Lower leg skin (tissue), 4 donors: ENCODE results near the gene CUL7. TPM values are rescaled to one million over a fixed set of nuclear protein-coding genes. Genes with fewer than 3 reads are reported as not detected.

Source experiments
- DNase-seq, 2 donors: peaks; one replicate each; pipeline ENCODE4 v3.0.0-alpha.2; 2019; ENCODE audit warnings: low spot score in 2 of 2
- H3K4me3 ChIP-seq: fragments of 200-600 bp; sonication (generic); 2 replicates; pipeline ENCODE4 v1.5.1; 2017; ENCODE audit warnings: mild to moderate bottlenecking, low read depth; ENCODE audit not compliant: poor library complexity, severe bottlenecking
- CTCF ChIP-seq, 3 donors: fragments of 450-650 bp; IDR thresholded peaks; one replicate each; pipeline ENCODE4 v1.5.1; 2016; ENCODE audit warnings: antibody characterized with exemption in 3 of 3, mild to moderate bottlenecking in 3 of 3, moderate library complexity in 2 of 3
- POLR2A ChIP-seq, 2 donors: fragments of 450-650 bp; IDR thresholded peaks; one replicate each; pipeline ENCODE4 v1.6.1; 2016 to 2017; ENCODE audit warnings: antibody characterized with exemption in 2 of 2, mild to moderate bottlenecking in 1 of 2, moderate library complexity in 1 of 2
- WGBS, 2 donors: methylation state at CpG; one replicate each; pipeline ENCODE4 v1.1.5; 2018; 5-methylcytosine and 5-hydroxymethylcytosine counted together
- intact Hi-C: fragments of 100-400 bp; cut with DNase I; formaldehyde crosslinking; loops from one replicate; pipeline ENCODE4 v1.15.0; 2023; ENCODE audit warnings: low total_unique reads
- total RNA-seq, 4 donors: library from RNA; depleted of rRNA; stranded (reverse); fragments of >200 nt; gene quantifications; one replicate each; pipeline ENCODE4 v1.1.0, GENCODE V29; 2016

The CUL7 gene
- total RNA-seq, 4 donors from 2014 or later, result 11.8 to 18.2 (median 13.6) TPM

DNA sequence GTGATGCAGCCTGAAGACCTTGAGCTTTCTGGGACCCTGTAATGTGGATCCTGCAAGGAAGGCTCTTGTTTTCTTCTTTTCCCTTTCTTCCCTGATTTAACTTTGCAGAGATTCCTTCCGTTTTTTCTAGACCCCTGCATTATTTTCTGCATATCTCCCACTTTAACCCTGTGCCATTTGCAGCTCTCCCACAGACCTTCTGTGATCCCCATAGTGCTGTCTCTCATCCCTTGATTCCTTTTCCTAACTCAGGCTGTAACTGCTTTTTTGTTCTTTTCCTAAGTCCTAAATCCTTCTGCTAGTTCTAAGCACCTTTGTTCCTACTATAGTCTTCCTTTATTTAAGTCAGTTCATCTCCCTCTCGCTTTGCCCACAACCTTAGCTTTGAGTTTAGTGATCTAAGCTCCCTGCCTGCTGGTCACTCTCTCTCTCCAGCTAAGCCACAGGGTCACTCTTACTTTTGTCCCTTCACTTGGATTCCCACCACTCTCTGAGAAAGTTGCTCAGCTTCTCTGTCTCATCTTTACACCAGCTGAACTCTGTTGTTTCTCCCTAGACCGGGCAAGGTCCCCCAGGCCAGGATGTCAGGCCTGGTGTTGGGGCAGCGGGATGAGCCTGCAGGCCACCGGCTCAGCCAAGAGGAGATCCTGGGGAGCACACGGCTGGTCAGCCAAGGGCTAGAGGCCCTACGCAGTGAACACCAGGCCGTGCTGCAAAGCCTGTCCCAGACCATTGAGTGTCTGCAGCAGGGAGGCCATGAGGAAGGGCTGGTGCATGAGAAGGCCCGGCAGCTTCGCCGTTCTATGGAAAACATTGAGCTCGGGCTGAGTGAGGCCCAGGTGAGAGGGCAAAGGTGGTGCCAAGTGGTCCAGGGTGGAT is 7.3 kb upstream of the CUL7 start:
- intact Hi-C loops, result no loop called here
- WGBS, 2 donors, result 89 to 92% methylated on average over 10 to 12 of the region's 12 CpGs
- DNase-seq, result no peak
- TF ChIP-seq CTCF (IDR thresholded peaks at IDR 0.05), result no peak
- TF ChIP-seq POLR2A (IDR thresholded peaks at IDR 0.05), result no peak
- no peak overlapping the region for H3K4me3 ChIP-seq

GRCh38 chr6:43060034-43060754 is 6.5 kb upstream of the CUL7 start:
- no peak for DNase-seq
- WGBS, 2 donors, result 9 to 10% methylated on average over 13 to 15 of the region's 15 CpGs
- intact Hi-C loops, result no loop called here
- H3K4me3 ChIP-seq, result peak overlapping the region; percentile 58
- TF ChIP-seq POLR2A (IDR thresholded peaks at IDR 0.05) (no peak), CTCF (IDR thresholded peaks at IDR 0.05) (no peak)

GRCh38 chr6:43059168-43060033 is 5.8 kb upstream of the CUL7 start, which contains the start of the genes KLC4 and MRPL2:
Gene KLC4 (plus strand): TSS chr6:43059631. CDS start chr6:43061336, 1,705 bp downstream.
Gene MRPL2 (minus strand): TSS chr6:43059434. CDS start chr6:43059381, 53 bp downstream.
- WGBS, 2 donors, result 1% methylated on average over 44 to 62 of the region's 64 CpGs
- DNase-seq, result peak; percentile 99 to 100
- H3K4me3 ChIP-seq, result peak within 1 kb of the TSS; percentile 94
- TF ChIP-seq POLR2A (IDR thresholded peaks at IDR 0.05) (peak in 1 of 2 donors; percentile 49), CTCF (IDR thresholded peaks at IDR 0.05) (no peak)
- intact Hi-C loops, result no loop called here

DNA sequence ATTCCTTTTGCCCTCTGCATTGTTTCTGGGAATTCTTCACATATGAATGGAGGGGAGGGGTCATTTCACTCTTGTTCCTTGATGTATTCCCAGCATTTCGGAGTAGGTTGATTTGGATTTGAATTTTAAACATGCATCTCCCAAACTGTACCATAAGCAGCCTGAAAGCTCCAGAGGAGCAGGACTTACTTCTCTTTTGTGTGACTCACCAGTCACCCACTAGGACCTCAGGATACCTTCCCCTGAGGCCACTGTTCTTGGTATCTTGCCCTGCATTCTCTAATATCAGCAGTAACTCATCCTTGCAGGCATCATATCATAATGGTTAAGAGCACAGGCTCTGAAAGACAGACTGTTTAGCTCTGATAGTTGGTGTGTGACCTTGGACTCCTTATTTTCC is 4.9 kb upstream of the CUL7 start:
- TF ChIP-seq POLR2A (IDR thresholded peaks at IDR 0.05), result no peak
- TF ChIP-seq CTCF (IDR thresholded peaks at IDR 0.05), result no peak
- 63 to 76% methylated on average over 1 of the region's 1 CpG for WGBS, 2 donors
- no peak for DNase-seq
- H3K4me3 ChIP-seq, result peak overlapping the region; percentile 94
- intact Hi-C loops, result no loop called here

GRCh38 chr6:43055966-43056365 is 2.3 kb upstream of the CUL7 start:
- intact Hi-C loops, result no loop called here
- H3K4me3 ChIP-seq, result no peak overlapping the region
- no peak for TF ChIP-seq CTCF (IDR thresholded peaks at IDR 0.05)
- 78 to 83% methylated on average over 8 of the region's 8 CpGs for WGBS, 2 donors
- DNase-seq, result no peak
